SU-DHL-6 (cell line): Measurements from ENCODE around the gene DFFB.

Experiments used
- EZH2phosphoT487 ChIP-seq: fragments of 200-600 bp; sonication (generic), shearing (Covaris generic); conservative IDR thresholded peaks from 2 replicates; pipeline ENCODE4 v1.6.1; 2018; ENCODE audit warnings: mild to moderate bottlenecking, antibody characterized with exemption, low read length, moderate library complexity, mixed read lengths
- TF ChIP-seq, protein P1 (sequence below): fragments of 200-600 bp; sonication (generic); IDR thresholded peaks from one replicate; pipeline ENCODE4 v1.5.1; 2017; ENCODE audit warnings: antibody characterized with exemption, mild to moderate bottlenecking, low read length, moderate library complexity; ENCODE audit not compliant: insufficient read depth, poor library complexity, severe bottlenecking

GRCh38 chr1:3931007-3931912 lies 74.0 kb downstream of the DFFB start:
- TF ChIP-seq, protein P1, sequence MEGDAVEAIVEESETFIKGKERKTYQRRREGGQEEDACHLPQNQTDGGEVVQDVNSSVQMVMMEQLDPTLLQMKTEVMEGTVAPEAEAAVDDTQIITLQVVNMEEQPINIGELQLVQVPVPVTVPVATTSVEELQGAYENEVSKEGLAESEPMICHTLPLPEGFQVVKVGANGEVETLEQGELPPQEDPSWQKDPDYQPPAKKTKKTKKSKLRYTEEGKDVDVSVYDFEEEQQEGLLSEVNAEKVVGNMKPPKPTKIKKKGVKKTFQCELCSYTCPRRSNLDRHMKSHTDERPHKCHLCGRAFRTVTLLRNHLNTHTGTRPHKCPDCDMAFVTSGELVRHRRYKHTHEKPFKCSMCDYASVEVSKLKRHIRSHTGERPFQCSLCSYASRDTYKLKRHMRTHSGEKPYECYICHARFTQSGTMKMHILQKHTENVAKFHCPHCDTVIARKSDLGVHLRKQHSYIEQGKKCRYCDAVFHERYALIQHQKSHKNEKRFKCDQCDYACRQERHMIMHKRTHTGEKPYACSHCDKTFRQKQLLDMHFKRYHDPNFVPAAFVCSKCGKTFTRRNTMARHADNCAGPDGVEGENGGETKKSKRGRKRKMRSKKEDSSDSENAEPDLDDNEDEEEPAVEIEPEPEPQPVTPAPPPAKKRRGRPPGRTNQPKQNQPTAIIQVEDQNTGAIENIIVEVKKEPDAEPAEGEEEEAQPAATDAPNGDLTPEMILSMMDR: no peak
- no peak for TF ChIP-seq EZH2phosphoT487
